GM19193 (cell line): ENCODE data around the gene SPANXN2.
"Not testable (repeated sequence)": the region's sequence is repeated elsewhere in the genome, so short reads cannot be mapped to it uniquely, and the experiment has no call there.

Experiments
- POLR2A ChIP-seq: IDR thresholded peaks from 4 replicates; pipeline ENCODE4 v1.6.1; 2011; ENCODE audit not compliant: insufficient read depth, insufficient read length; ENCODE audit errors: extremely low read depth

SPANXN2 gene, protein sequence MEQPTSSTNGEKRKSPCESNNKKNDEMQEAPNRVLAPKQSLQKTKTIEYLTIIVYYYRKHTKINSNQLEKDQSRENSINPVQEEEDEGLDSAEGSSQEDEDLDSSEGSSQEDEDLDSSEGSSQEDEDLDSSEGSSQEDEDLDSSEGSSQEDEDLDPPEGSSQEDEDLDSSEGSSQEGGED

DNA sequence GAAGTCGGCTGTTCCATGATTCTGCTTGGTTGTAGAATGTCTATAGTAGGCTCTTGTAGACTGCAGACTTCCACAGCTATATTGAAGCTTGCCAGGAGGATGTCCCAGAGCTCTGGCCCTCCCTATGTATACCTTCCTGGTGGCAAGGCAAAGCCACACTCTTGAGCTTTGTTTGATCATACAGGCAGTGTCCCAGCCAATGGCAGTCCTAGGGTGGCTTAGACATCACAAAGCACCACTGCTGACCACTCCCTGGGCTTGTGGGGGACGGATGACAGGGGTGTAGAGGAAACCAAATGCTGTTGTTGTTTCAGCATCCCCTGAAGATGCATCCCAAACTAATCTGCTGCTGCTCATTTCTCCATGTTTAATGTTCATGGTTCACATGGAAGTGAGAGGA is at the start of gene SPANXN2:
Gene SPANXN2 (minus strand): TSS at position 101 of the 400 bp plus-strand sequence. CDS start 84 bp downstream, at position 17.
- TF ChIP-seq POLR2A = not testable (repeated sequence)

DNA sequence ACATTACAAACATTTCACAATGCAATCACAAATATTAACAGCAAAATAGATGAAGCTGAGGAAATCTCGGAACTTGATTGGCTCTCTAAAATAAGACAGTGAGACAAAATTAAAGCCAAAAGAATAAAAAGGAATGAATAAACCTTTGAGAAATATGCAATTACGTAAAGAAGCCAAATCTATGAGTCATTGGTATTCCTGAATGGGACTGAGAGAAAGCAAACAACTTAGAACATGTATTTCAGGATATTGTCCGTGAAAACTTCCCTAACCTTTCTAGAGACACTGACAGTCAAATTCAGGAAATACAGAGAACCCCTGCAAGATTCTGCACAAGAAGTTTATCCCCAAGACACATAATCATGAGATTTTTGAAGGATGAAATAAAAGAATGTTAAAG is 48.4 kb upstream of the SPANXN2 start:
- TF ChIP-seq POLR2A = no peak

DNA sequence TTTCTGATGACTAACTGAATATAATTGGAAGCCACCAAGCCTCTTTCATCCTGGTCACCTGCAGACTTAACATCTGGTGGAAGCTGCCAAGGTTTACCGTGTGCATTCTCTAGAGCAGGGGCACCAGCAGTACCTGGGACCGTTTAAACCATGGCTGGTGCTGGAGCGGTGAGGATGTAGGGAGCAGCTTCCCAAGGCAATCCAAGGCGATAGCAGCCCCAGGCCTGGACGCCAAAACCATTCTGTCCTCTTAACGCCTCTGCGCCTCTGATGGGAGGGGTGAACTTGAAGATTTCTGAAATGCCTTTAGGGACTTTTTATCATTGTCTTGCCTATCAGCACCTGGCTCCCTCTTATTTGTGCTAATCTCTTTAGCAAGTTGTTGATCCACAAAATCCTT is 37.3 kb upstream of the SPANXN2 start:
- no peak for TF ChIP-seq POLR2A

DNA sequence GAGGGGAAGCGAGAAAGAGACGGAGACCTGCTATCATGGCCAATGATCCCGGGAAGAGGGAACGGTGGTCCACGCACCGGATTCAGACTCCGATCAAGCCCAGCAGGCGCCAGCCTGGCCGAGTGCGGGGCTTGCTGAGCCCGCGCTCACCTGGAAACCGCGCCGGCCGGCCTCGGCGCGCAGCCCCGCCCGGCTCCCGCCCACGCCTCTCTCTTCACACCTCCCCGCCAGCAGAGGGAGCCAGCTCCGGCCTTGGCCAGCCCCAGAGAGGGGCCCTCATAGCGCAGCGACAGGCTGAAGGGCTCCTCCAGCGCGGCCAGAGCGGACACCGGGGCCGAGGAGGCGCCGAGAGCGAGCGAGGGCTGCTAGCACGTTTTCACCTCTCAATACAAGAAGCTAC is 36.8 kb upstream of the SPANXN2 start:
- no peak for TF ChIP-seq POLR2A

DNA sequence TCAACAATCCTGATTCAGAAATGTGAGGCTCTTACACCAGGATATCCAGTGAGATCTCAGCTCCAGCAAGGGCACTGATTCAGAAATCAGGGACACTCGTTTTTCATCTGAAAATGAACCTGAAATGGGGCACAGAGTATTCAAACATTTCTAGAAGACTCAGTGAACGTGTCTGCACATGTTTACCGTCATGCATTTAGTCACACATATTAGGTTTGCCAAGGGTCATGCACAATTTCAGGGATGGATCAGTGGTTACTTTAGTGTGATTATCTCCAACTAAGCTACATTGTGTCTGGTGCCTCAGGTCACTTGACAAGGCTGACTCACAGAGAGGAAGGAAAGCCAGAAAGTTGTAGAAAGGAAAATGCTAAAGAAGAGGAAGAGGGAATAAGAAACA is 33.6 kb upstream of the SPANXN2 start:
- no peak for TF ChIP-seq POLR2A

DNA sequence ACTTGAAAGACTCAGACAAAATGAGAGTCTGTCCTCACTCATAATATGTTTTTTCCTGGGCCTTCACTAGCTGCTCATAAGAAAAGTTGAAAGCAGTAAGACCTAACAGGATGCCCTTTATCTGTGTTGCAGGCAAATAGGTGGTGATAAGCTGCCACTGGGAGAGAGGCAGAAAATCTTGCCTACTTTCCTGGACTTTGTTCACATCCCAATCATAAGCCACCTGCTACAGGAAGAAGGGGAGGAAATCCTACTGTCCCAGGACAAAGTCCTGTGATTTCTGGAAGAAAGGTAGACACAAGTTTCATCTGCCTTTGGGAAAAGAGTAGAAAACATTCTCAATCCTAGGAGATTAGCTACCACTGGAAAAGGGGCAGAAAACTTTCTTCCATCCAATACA is 13.3 kb upstream of the SPANXN2 start:
- no peak for TF ChIP-seq POLR2A

DNA sequence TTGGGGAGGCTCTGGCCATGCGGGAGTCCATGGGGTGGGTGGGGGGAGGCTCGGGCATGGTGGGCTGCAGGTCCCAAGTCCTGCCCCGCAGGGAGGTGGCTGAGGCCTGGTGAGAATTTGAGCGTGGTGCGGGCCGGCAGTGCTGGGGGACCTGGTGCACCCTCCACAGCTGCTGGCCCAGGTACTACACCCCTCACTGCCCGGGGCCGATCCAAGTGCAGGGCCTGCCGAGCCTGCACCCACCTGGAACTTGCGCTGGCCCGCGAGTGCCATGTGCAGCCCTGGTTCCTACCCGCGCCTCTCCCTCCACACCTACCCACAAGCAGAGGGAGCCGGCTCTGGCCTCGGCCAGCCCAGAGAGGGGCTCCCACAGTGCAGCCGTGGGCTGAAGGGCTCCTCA is 5.7 kb upstream of the SPANXN2 start:
- no peak for TF ChIP-seq POLR2A

DNA sequence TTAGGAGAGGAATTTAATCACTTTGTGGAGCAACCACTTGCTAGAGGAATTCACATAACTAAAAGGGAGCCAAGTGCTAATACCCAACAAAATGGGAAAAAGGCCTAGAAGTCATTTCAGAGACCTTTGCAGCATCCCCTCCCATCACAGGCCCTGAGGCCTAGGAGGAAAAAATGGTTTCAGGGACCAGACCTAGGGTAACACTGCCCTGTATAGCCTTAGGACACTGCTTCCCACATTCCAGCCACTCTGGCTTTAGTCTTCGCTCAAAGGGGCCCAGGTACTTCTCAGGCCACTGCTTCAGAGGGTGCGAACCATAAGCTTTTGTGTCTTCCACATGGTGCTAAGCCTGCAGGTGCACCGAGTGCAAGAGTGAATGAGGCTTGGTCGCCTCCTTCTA is 19.1 kb downstream of the SPANXN2 start:
- no peak for TF ChIP-seq POLR2A

DNA sequence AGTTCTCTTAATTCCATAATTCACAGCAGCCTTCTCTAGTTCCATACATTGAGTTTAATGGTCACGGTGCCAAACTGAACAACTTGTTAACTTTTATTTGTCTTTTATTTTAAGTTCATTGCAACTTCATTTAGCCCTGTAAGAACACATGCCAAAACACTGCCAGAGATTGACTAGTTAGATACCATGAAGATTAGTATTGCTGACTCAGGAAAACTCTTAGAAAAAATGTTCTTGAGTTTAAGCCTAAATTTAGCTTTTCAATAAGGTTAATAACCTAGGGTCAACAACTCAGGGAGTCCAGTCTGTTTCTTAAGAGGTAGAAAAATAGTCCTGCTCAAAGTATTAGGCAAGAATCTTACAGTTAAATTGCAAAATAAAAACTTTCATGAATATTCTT is 25.7 kb downstream of the SPANXN2 start:
- TF ChIP-seq POLR2A = no peak

DNA sequence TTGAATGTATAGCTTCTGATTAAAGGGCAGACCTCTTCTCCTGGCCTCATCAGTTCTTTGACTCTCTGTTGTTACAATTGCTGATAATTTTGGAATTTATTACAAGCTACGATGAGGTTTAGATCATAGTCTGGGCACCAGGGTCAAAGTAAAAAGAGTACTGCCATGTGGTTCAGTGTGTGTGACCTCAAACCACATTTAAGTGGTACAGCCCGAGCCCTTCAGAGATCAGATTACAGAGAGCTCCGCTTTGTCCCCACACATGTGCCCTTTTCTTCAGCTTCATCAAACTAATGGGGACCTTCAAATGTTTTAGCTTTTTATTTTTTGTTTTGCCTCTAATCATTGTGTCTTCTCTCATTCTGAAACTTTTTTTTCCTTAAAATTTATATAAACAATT is 37.1 kb downstream of the SPANXN2 start:
- TF ChIP-seq POLR2A = no peak

DNA sequence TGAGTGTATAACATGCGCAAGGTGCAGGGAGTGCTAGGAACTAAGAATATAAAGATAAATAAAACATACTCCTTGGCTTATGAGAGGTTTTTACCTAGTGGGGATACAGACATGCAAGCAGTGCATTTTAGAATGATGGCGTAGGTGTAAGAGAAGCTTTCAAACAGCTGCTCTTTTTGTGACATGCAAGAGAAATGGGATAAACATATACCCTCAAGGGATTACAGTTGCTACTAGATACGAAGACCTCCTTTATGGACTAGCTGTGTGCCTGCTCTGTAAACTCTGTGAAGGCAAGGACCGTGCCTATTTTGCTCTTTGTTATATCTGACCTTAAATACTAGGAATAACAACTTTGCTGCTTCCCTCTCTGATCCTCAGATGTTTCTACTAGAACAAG is 45.6 kb downstream of the SPANXN2 start:
- no peak for TF ChIP-seq POLR2A

DNA sequence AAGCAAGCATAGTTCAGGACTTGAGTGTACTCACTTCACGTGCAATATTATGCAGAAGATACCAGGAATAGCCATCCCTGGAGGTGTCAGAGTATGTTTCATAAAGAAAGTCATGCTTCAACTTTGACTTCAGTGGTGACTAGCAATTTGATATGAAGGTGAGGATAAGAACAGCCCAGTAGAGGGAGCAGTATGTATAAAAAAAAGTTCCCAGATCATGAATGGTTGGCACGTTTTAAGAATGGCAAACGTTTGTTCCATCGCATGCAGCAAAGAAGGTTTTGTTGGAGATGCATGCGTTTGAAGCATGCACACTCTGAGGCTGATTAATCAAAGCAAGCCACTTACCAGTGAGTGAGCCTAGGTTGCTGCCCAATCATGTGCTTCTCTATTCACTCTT is 51.2 kb downstream of the SPANXN2 start:
- TF ChIP-seq POLR2A = no peak

DNA sequence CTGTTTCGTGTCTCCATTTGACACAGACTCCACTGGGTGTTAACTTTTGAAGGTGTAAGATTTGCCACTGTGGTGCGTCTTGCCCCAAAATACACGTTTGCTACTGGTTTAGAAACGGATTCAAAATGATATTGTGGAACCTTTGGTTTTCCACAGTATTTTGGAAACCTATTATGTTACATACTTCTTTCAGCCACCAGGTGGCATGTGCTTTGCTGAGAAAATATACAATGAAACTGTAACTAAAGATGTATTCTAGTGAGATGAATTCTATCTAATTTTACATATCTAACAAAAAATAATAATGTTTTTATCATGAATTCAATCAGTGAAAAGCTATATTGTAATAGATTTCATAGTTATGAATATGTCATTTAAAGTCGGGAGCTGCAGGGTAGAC is 56.2 kb downstream of the SPANXN2 start:
- TF ChIP-seq POLR2A = no peak

DNA sequence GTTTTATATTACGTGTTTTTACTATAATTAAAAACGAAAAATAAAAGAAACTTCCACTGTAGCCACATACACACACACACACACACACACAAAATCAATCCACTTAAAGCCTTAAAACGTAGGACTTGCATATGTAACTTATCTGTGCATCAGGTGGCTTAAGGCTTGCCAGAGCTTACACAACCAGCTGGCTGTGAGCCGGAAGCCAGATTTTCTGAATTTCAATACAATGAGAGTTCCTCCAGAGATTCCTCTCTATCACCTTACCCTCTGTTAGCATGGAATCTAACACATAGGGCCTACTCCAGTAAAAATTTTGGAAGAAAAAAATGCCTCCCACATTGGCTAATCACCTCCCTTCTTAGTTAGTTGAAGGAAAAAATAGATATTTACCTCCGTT is 56.8 kb downstream of the SPANXN2 start:
- no peak for TF ChIP-seq POLR2A
